Left renal pelvis (tissue), 4 donors: ENCODE results near the gene TPO. TPM values are rescaled to one million over a fixed set of nuclear protein-coding genes. Genes with fewer than 3 reads are reported as not detected.
"Not testable (repeated sequence)": the region's sequence is repeated elsewhere in the genome, so short reads cannot be mapped to it uniquely, and the experiment has no call there.

ENCODE experiments used
- DNase-seq, 4 donors: peaks; one replicate each; pipeline ENCODE4 v3.0.0-alpha.2; 2013; ENCODE audit warnings: low read depth in 4 of 4, low spot score in 3 of 4
- polyA plus RNA-seq, 4 donors: library from polyadenylated mRNA; unstranded; fragments of 120-200 nt; gene quantifications; one replicate each; pipeline ENCODE4 v1.2.1, GENCODE V29; 2013; ENCODE audit not compliant: insufficient read length in 4 of 4

Gene TPO
- polyA plus RNA-seq, 4 donors = 0.10 to 0.17 TPM; not detected in 2

GRCh38 chr2:1481406-1482252 lies 68.4 kb downstream of the TPO start:
- no peak for DNase-seq

- no peak for DNase-seq
Observed at GRCh38 chr2:1482253-1482675, 69.0 kb downstream of the TPO start.

GRCh38 chr2:1482981-1483380 lies 69.7 kb downstream of the TPO start:
- DNase-seq = no peak

GRCh38 chr2:1483551-1483950 lies 70.3 kb downstream of the TPO start:
- no peak for DNase-seq

GRCh38 chr2:1484131-1484884 lies 71.0 kb downstream of the TPO start:
- no peak for DNase-seq

- no peak for DNase-seq
Observed at GRCh38 chr2:1486670-1487069, 73.4 kb downstream of the TPO start.

- no peak for DNase-seq
Observed at GRCh38 chr2:1487758-1488157, 74.5 kb downstream of the TPO start.

- DNase-seq = no peak
Observed at GRCh38 chr2:1488181-1488671, 75.0 kb downstream of the TPO start.

- DNase-seq = no peak
Observed at GRCh38 chr2:1488851-1489250, 75.6 kb downstream of the TPO start.

- no peak for DNase-seq
Observed at GRCh38 chr2:1489486-1489885, 76.2 kb downstream of the TPO start.

- not testable (repeated sequence) for DNase-seq
Observed at GRCh38 chr2:1490381-1490780, 77.1 kb downstream of the TPO start.

GRCh38 chr2:1491751-1492150 lies 78.5 kb downstream of the TPO start:
- DNase-seq = no peak

GRCh38 chr2:1492231-1492630 lies 79.0 kb downstream of the TPO start:
- not testable (repeated sequence) for DNase-seq

GRCh38 chr2:1492711-1493430 lies 79.6 kb downstream of the TPO start:
- DNase-seq = no peak

- no peak for DNase-seq
Observed at GRCh38 chr2:1493431-1494126, 80.3 kb downstream of the TPO start.

- DNase-seq = no peak
Observed at GRCh38 chr2:1494257-1494656, 81.0 kb downstream of the TPO start.

GRCh38 chr2:1494906-1495305 lies 81.6 kb downstream of the TPO start:
- no peak for DNase-seq

GRCh38 chr2:1495676-1496358 lies 82.6 kb downstream of the TPO start:
- DNase-seq = no peak

GRCh38 chr2:1496359-1496821 lies 83.1 kb downstream of the TPO start:
- DNase-seq = no peak

- no peak for DNase-seq
Observed at GRCh38 chr2:1497122-1497611, 83.9 kb downstream of the TPO start.
